ENCODE data around the gene AGTPBP1. TPM values are rescaled to one million over a fixed set of nuclear protein-coding genes. Genes with fewer than 3 reads are reported as not detected.
"Not testable (repeated sequence)": the region's sequence is repeated elsewhere in the genome, so short reads cannot be mapped to it uniquely, and the experiment has no call there.

AGTPBP1 gene
- total RNA-seq, 1 donor from 2014 or later, result 68.0 TPM

DNA sequence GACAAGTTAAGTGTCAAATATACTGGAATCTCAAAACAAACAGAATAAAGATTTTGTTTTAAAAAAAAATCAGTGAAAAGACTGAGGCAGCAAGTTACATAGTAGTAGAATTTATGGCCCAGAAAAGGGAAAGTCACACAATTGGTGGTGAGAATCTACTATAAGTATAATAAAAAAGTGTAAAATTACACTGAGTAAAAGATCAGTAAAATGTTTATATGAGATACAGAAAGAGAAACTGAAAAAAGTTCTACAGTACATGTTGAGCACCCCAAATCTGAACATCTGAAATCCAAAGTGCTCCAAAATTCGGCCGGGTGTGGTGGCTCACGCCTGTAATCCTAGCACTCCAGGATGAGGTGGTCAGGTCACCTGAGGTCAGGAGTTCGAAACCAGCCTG, 15.0 kb downstream of the AGTPBP1 start:
- DNase-seq (ENCODE audit: missing footprints) (no peak), ATAC-seq (no peak)
- intact Hi-C loops (cut with DNase I), result no loop called here

DNA sequence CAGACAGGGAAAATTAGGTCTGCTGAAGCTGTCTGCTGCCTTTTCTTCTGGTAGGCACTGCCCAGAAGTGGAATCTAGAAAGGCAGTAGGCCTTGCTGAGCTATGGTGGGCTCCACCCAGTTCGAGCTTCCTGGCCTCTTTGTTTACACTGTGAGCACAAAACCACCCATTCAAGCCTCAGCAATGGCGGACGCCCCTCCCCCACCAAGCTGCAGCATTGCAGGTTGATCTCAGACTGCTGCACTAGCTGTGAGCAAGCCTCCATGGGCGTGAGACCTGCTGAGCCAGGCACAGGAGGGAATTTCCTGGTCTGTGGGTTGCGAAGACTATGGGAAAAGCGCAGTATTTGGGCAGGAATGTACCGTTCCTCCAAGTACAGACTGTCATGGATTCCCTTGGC, 18.5 kb downstream of the AGTPBP1 start:
- no peak for DNase-seq (ENCODE audit: missing footprints)
- intact Hi-C loops (cut with DNase I), result no loop called here
- no peak for ATAC-seq

DNA sequence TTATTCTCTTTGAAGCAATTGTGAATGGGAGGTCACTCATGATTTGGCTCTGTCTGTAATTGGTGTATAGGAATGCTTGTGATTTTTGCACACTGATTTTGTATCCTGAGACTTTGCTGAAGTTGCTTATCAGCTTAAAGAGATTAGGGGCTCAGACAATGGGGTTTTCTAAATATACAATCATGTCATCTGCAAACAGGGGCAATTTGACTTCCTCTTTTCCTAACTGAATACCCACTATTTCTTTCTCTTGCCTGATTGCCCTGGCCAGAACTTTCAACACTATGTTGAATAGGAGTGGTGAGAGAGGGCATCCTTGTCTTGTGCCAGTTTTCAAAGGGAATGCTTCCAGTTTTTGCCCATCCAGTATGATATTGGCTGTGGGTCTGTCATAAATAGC, 22.3 kb downstream of the AGTPBP1 start:
- DNase-seq (ENCODE audit: missing footprints); intact Hi-C loops (cut with DNase I); ATAC-seq: not testable (repeated sequence)

- intact Hi-C loops (cut with DNase I); ATAC-seq; DNase-seq (ENCODE audit: missing footprints): not testable (repeated sequence)
Measured at GRCh38 chr9:85717818-85718217, 23.9 kb downstream of the AGTPBP1 start.

- no peak for DNase-seq (ENCODE audit: missing footprints)
- intact Hi-C loops (cut with DNase I), result no loop called here
- no peak for ATAC-seq
Measured at GRCh38 chr9:85717220-85717619, 24.5 kb downstream of the AGTPBP1 start.

GRCh38 chr9:85716031-85716877, 25.5 kb downstream of the AGTPBP1 start:
- intact Hi-C loops (cut with DNase I), result no loop called here
- no peak for DNase-seq (ENCODE audit: missing footprints)
- peak; percentile 44 for ATAC-seq

GRCh38 chr9:85715587-85715986, 26.2 kb downstream of the AGTPBP1 start:
- DNase-seq (ENCODE audit: missing footprints) (no peak), ATAC-seq (peak; percentile 28)
- intact Hi-C loops (cut with DNase I), result no loop called here

- ATAC-seq (no peak), DNase-seq (ENCODE audit: missing footprints) (no peak)
- intact Hi-C loops (cut with DNase I), result no loop called here
Measured at GRCh38 chr9:85713897-85714296, 27.9 kb downstream of the AGTPBP1 start.

GRCh38 chr9:85704744-85705143, 37.0 kb downstream of the AGTPBP1 start:
- intact Hi-C loops (cut with DNase I), result no loop called here
- DNase-seq (ENCODE audit: missing footprints), result no peak
- no peak for ATAC-seq

DNA sequence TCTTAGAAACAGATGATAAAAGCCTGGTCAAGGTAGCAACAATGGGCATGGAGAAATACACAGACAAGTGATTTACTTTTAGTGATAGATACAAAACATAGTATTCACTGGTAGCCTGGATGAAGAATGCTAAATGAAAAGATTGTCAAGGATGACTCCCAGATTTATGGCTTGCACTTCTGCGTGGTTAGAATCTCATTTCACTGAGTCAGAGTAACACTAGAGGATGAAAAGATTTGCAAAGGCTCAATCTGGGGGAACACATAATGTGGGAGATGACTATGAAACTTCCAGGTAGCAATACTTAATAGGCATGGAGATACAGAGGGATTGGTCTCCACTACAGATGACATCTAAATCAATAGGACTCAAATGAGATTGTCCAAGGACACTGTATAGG, 38.4 kb downstream of the AGTPBP1 start:
- ATAC-seq, result no peak
- intact Hi-C loops (cut with DNase I), result no loop called here
- no peak for DNase-seq (ENCODE audit: missing footprints)

DNA sequence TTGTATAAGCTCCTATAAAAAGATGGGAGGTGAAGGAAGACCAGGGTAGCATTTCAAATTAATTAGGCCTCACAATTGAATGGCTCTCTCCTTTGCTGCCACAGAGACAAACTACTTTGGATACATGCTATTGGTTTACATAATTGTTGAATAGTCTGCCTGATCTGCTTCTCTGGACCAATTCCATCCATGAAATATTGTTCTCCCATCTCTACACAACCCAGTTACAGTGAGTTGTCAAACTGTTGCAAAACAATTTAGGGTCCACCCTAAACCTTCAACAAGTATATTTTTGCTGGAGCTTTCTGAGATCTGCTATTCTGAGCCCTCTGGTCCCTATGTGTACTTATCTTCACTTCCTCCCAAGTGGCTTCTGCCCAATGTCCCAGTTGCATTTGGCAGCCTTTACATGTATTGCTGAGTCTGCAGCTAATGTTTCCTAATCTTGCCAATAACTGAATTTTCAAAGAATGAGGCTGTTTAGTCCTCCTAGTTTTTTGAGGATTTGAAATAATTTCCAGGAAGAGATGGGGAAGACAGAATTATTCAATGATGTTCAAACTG, 38.9 kb downstream of the AGTPBP1 start:
- ATAC-seq (peak; percentile 59), DNase-seq (ENCODE audit: missing footprints) (no peak)
- intact Hi-C loops (cut with DNase I), result no loop called here

- ATAC-seq, result no peak
- intact Hi-C loops (cut with DNase I), result no loop called here
- no peak for DNase-seq (ENCODE audit: missing footprints)
Measured at GRCh38 chr9:85702191-85702590, 39.6 kb downstream of the AGTPBP1 start.

- no peak for ATAC-seq
Measured at GRCh38 chr9:85700330-85700729, 41.4 kb downstream of the AGTPBP1 start.

DNA sequence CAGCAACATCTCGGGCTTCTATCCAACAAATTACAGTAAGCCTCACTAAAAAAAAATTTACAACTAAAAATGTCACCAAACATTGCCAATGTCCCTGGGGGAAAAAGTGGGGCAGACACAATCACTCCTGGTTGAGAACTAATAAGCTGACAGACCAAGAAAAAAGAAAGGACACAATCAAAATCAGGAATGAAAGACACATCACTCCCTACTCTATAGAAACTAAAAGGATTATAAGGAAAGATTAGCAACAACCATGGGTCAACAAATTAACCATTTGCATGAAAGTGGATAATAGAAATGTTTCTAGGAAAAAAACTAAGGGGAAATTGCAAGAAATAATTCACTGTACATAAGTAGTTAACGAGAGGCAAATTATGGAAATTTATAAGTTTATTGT, 53.4 kb downstream of the AGTPBP1 start:
- ATAC-seq (no peak), DNase-seq (ENCODE audit: missing footprints) (no peak)
- intact Hi-C loops (cut with DNase I), result no loop called here

More at GRCh38 chr9:85700330-85700729, 41.4 kb downstream of the AGTPBP1 start:
- DNase-seq (ENCODE audit: missing footprints), result no peak
- intact Hi-C loops (cut with DNase I), result no loop called here

GRCh38 chr9:85685081-85685480, 56.7 kb downstream of the AGTPBP1 start:
- no peak for DNase-seq (ENCODE audit: missing footprints)
- no peak for ATAC-seq
- intact Hi-C loops (cut with DNase I), result no loop called here

- no peak for ATAC-seq
- intact Hi-C loops (cut with DNase I), result no loop called here
- no peak for DNase-seq (ENCODE audit: missing footprints)
Measured at GRCh38 chr9:85676790-85677189, 65.0 kb downstream of the AGTPBP1 start.

DNA sequence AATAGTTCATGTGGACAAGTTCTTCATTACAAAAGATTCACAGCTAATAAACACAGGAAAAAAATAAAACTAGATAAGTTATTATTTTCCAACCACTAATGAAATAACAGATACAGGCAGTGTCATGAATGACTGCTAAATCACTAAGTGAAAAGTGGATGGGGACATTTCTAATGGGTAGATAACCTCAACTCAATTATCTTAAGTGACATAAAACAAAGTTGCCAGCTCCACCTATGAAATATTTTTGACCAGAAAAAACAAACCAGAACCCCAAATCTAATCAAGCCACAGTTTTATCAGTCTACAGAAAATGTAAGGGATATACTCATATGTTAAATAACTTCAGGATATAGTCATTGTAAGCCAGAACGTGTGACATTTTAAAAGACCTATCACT, 74.4 kb downstream of the AGTPBP1 start:
- intact Hi-C loops (cut with DNase I), result no loop called here
- no peak for DNase-seq (ENCODE audit: missing footprints)
- no peak for ATAC-seq

GRCh38 chr9:85666086-85666485, 75.7 kb downstream of the AGTPBP1 start:
- intact Hi-C loops (cut with DNase I), result no loop called here
- no peak for DNase-seq (ENCODE audit: missing footprints)

DNA sequence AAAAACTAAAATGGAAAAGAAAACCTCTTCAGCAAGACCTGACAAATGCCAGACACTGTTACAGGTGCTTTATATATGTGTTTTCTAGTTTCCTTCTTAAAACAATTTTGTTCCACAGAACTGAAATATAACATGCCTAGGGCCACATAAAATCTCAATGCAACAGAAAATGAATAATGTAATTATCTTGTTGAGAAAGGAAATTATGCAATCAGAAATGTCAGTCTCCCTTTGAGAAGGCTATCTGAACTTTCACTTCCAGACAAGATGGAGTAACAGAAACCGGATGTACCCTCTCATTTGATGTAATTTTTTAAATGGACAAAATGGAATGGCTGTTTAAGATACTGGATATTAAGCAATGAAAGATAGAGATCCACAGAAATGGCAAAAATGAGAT, 79.2 kb downstream of the AGTPBP1 start:
- no peak for ATAC-seq
- intact Hi-C loops (cut with DNase I), result no loop called here

More at GRCh38 chr9:85666086-85666485, 75.7 kb downstream of the AGTPBP1 start:
- no peak for ATAC-seq

DNA sequence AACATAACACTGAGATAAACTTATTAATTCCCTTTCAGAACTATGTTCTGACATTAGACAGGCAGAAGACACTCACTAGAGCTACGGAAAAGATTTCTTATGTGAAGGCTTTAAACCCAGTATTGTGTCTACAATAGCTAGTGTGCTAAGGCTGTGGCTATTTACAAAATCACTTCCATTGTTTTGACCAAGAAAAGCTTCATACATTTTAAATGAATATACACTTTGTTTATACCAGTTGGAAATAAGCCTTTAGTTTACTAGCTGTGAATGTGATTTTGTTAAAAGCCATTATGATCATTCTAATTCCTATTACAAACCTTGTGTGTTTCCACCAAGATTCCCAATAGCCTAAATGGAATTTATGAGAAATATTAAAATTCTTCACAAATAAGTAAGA, 83.0 kb downstream of the AGTPBP1 start:
- ATAC-seq (no peak), DNase-seq (ENCODE audit: missing footprints) (no peak)
- intact Hi-C loops (cut with DNase I), result no loop called here

More for the DNA sequence above, 79.2 kb downstream of the AGTPBP1 start:
- no peak for DNase-seq (ENCODE audit: missing footprints)

All from Right ventricle myocardium inferior (tissue), 1 donor.